Lower lobe of right lung (tissue), 2 donors: ENCODE measurements around the gene KCTD16. TPM values are rescaled to one million over a fixed set of nuclear protein-coding genes. Genes with fewer than 3 reads are reported as not detected.

Source experiments
- ATAC-seq, 2 donors: fragments of 200-7000 bp; cut with Tn5 transposase; one replicate each; pipeline ENCODE4 v1.9.1; 2020 to 2022; ENCODE audit warnings: mild to moderate bottlenecking in 2 of 2, moderate library complexity in 2 of 2
- DNase-seq: peaks from one replicate; pipeline ENCODE4 v3.0.0-alpha.2; 2020
- H3K27ac ChIP-seq: fragments of 200-600 bp; one replicate; pipeline ENCODE4 v1.8.0; 2022
- H3K27me3 ChIP-seq: fragments of 200-600 bp; one replicate; pipeline ENCODE4 v1.8.0; 2022; ENCODE audit warnings: low read depth
- H3K36me3 ChIP-seq: fragments of 200-600 bp; one replicate; pipeline ENCODE4 v1.8.0; 2022; ENCODE audit warnings: mild to moderate bottlenecking
- H3K4me1 ChIP-seq: fragments of 200-600 bp; one replicate; pipeline ENCODE4 v1.8.0; 2022
- H3K4me3 ChIP-seq: fragments of 200-600 bp; one replicate; pipeline ENCODE4 v1.8.0; 2022; ENCODE audit warnings: mild to moderate bottlenecking
- H3K9me3 ChIP-seq: fragments of 200-600 bp; one replicate; pipeline ENCODE4 v1.8.0; 2022
- CTCF ChIP-seq: fragments of 200-600 bp; IDR thresholded peaks from one replicate; pipeline ENCODE4 v1.8.0; 2022; ENCODE audit warnings: antibody characterized with exemption, mild to moderate bottlenecking
- intact Hi-C: fragments of 100-400 bp; cut with DNase I; formaldehyde crosslinking; loops from one replicate; pipeline ENCODE4 v1.11.0; 2022
- long read RNA-seq: library from polyadenylated mRNA; unstranded; transcript quantifications from one replicate; pipeline ENCODE4 v2.0.0, GENCODE V29; 2021
- total RNA-seq: library from RNA; stranded (reverse); fragmentation: NEBNext Ultra II Directional; extraction: Animal tissue kit (Norgen Biotek cat#: 25700); gene quantifications from one replicate; pipeline ENCODE4 v1.2.1, GENCODE V29; 2021
- donor health status: DM: no; HTN: yes; CAD: no; lungs with severe emphysema.

The KCTD16 gene
- total RNA-seq: 2.5 TPM
- long read RNA-seq: 0 reads

- Histone ChIP-seq H3K4me1 (peaks cover 31% of the 10 kb centered on the region), H3K27ac (peak within 1 kb of the TSS; percentile 91)
Measured at GRCh38 chr5:144170276-144171024, at the start of gene KCTD16, which contains the start of gene YIPF5. Gene KCTD16, plus strand, starts transcription at chr5:144170873. Gene YIPF5, minus strand, starts transcription at chr5:144170659. Its CDS starts 704 bp downstream, at chr5:144169955.

GRCh38 chr5:144121577-144121976 is 49.1 kb upstream of the KCTD16 start:
- DNase-seq (no peak), ATAC-seq (no peak)
- Histone ChIP-seq H3K4me1 (no peaks in the 10 kb centered on the region), H3K4me3 (no peak overlapping the region), H3K27me3 (no peaks in the 10 kb centered on the region), H3K36me3 (no peaks in the 10 kb centered on the region), H3K9me3 (no peaks in the 10 kb centered on the region), H3K27ac (no peak overlapping the region)
- no peak for TF ChIP-seq CTCF
- intact Hi-C loops: no loop called here

More at GRCh38 chr5:144170276-144171024, at the start of gene KCTD16, which contains the start of gene YIPF5:
- intact Hi-C loops: no loop called here
- DNase-seq: peak; percentile 97
- TF ChIP-seq CTCF: no peak
- Histone ChIP-seq H3K27me3 (no peaks in the 10 kb centered on the region), H3K36me3 (peaks cover 28% of the 10 kb centered on the region), H3K4me3 (peak within 1 kb of the TSS; percentile 89), H3K9me3 (no peaks in the 10 kb centered on the region)
- peak; percentile 100 for ATAC-seq

- Histone ChIP-seq H3K27ac (no peak overlapping the region), H3K9me3 (no peaks in the 10 kb centered on the region), H3K4me3 (no peak overlapping the region), H3K4me1 (no peaks in the 10 kb centered on the region), H3K36me3 (no peaks in the 10 kb centered on the region), H3K27me3 (no peaks in the 10 kb centered on the region)
- DNase-seq: no peak
- ATAC-seq: no peak
- no peak for TF ChIP-seq CTCF
- intact Hi-C loops: no loop called here
Measured at GRCh38 chr5:144122081-144122480, 48.6 kb upstream of the KCTD16 start.

- ATAC-seq: no peak
- intact Hi-C loops: no loop called here
- no peaks in the 10 kb centered on the region for H3K9me3 ChIP-seq
- H3K4me3 ChIP-seq: no peak overlapping the region
- no peaks in the 10 kb centered on the region for H3K27me3 ChIP-seq
- no peaks in the 10 kb centered on the region for H3K36me3 ChIP-seq
- no peak for DNase-seq
- no peaks in the 10 kb centered on the region for H3K4me1 ChIP-seq
- no peak overlapping the region for H3K27ac ChIP-seq
- no peak for TF ChIP-seq CTCF
Measured at GRCh38 chr5:144122641-144123040, 48.0 kb upstream of the KCTD16 start.

- no peaks in the 10 kb centered on the region for H3K36me3 ChIP-seq
- H3K9me3 ChIP-seq: no peaks in the 10 kb centered on the region
- H3K27ac ChIP-seq: no peak overlapping the region
- ATAC-seq: peak; percentile 55 to 79
- H3K27me3 ChIP-seq: no peaks in the 10 kb centered on the region
- no peak for TF ChIP-seq CTCF
- no peak overlapping the region for H3K4me3 ChIP-seq
- intact Hi-C loops: no loop called here
- no peaks in the 10 kb centered on the region for H3K4me1 ChIP-seq
- no peak for DNase-seq
Measured at GRCh38 chr5:144125163-144125726, 45.4 kb upstream of the KCTD16 start.
